ENCODE measurements around the gene GPATCH2.

DNA sequence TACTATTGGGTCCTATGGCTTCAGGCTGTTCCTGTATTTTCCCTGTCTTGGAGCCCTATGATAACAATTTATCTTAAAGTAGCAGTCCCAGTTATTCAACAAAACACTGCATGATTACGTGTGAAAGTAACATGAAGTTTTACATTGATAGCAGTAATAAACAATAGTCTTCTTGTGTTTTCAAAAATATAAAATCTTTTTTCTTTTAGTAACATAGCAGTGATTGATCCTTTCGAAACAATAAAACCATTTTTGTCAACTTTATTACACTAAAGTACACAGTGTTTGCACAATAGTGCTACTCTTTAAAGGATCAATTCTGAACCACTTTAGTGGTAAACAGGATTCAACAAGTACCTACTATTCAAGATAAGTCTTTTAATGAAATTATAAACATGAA, 90.6 kb downstream of the GPATCH2 start:
- TF ChIP-seq POLR2A (IDR thresholded peaks at IDR 0.05; ENCODE audit: extremely low read depth, insufficient read length), result no peak
- TF ChIP-seq, protein P1, sequence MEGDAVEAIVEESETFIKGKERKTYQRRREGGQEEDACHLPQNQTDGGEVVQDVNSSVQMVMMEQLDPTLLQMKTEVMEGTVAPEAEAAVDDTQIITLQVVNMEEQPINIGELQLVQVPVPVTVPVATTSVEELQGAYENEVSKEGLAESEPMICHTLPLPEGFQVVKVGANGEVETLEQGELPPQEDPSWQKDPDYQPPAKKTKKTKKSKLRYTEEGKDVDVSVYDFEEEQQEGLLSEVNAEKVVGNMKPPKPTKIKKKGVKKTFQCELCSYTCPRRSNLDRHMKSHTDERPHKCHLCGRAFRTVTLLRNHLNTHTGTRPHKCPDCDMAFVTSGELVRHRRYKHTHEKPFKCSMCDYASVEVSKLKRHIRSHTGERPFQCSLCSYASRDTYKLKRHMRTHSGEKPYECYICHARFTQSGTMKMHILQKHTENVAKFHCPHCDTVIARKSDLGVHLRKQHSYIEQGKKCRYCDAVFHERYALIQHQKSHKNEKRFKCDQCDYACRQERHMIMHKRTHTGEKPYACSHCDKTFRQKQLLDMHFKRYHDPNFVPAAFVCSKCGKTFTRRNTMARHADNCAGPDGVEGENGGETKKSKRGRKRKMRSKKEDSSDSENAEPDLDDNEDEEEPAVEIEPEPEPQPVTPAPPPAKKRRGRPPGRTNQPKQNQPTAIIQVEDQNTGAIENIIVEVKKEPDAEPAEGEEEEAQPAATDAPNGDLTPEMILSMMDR (IDR thresholded peaks at IDR 0.05; ENCODE audit: low read depth, low read length), result no peak

All from NB4 (cell line).